GM18867 (cell line): ENCODE measurements around the gene MAPKAP1.
A peak's percentile ranks its signal among the peaks of the same experiment; 100 is the strongest.

Experiments used
- ATAC-seq: cut with Tn5 transposase; IDR thresholded peaks from one replicate; pipeline ENCODE4 v1.9.1; 2021; ENCODE audit warnings: mild to moderate bottlenecking, moderate library complexity; ENCODE audit not compliant: unreplicated experiment

MAPKAP1 gene

DNA sequence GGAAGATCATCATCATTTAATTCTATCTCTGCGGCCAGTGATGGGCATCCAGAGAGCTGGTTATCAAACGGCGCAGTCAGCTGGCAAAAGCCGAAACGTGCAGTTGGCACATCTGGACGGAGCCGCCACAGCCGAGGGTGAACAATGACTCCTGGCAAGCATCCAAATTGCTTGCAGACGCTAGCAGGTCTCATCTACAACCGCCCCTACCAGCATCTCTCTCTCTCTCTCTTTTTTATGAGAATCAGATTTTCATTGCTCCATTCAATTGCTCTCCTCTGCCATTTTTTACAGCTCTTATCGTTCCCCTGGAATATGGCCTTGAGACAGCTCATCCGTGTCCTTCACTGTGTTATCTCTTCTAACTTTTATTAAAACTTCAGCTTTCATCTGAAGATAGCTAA, 165.2 kb downstream of the MAPKAP1 start:
- no peak for ATAC-seq

- no peak for ATAC-seq
These were observed 166.5 kb downstream of the MAPKAP1 start for GRCh38 chr9:125540497-125540896.

DNA sequence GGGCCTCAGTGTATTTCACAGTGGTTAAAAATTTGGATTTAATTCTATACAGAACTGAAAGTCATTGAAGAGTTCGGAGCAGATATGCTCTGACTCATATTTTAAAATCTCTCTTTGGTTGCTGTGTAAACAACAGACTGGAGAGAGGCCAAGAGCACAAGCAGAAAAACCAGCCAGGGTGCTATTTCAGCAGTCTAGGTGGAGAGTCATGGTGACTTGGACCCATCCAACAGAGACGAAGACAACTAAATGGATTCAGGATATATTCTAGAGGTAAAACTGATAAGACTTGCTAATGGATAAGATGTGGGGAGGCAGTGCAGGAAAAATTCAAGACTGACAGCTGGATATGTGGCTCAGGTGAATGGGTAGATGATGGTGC, 168.9 kb downstream of the MAPKAP1 start:
- no peak for ATAC-seq

- ATAC-seq, result no peak
These were observed 169.4 kb downstream of the MAPKAP1 start for GRCh38 chr9:125537442-125538091.

DNA sequence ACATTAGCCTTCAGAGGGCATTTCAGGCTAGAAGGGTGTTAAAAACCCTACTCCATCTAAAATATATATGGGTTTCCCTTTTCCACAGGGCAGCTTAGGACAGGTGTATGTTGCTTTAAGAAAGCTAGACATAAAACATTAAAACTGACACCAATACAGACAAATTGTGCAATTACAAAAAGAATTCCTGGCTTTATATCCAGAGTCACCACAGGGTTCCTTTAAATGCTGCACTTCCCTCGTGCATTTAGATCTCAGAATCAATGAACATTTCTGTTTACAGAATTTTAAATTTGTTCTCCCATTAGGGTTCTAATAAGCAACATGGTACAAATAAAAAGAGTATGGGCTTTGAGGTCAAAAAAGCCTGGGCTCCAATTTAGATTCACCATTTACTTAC, 170.2 kb downstream of the MAPKAP1 start:
- no peak for ATAC-seq

- ATAC-seq, result no peak
These were observed 170.7 kb downstream of the MAPKAP1 start for GRCh38 chr9:125536167-125536772.

DNA sequence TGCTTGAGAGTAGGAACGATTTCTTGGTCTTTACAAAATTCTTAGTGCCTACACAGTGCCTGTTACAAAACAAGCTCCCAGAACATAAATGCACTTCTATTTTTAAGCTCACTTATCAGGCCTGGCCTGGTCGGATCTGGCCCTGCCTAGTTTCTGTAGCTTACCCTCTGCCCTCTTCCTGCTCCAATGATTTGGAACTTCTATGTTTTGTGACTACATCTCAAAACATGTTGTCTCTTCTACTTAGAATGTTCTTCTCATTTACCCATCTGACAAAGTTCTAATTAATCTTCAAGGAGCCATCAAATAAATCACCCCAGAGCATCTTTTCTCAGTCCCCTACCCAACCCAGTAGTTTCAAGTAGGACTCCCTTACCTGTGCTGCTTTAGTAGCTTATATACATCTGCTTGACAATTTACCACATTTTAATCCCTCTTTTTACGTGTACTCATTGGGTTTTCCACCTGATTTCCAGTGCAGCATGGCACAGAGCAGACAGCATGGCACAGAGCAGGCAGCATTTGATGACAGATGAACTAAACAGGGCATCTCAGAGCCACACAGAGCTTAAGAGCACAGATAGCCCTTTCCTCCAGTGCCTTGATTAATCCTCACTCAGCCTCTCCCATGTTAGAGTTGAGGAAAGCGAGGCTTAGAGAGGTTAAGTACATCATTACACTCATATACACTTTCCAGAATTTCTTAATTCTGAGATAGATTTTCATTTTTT, 171.9 kb downstream of the MAPKAP1 start:
- no peak for ATAC-seq

GRCh38 chr9:125532812-125533594, 174.0 kb downstream of the MAPKAP1 start:
- ATAC-seq, result no peak

DNA sequence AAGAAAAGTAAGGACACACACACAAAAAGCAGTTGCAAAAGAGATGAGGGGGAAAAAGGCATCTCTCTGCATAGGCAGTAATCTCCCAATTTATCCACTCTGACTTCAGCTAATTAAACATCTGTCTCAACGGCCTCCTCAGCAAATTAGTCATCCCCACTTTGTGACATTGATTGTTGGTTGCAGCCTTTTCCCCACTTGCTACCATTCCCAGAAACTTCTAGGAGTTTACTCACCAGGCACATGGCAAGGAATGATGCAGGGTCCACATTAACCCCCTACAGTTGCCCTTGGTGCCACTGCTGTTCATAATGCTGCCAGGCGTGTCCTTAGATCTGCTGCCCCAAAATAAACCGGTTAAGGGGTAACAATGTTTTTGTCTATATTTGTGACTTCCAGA, 174.6 kb downstream of the MAPKAP1 start:
- ATAC-seq, result no peak

DNA sequence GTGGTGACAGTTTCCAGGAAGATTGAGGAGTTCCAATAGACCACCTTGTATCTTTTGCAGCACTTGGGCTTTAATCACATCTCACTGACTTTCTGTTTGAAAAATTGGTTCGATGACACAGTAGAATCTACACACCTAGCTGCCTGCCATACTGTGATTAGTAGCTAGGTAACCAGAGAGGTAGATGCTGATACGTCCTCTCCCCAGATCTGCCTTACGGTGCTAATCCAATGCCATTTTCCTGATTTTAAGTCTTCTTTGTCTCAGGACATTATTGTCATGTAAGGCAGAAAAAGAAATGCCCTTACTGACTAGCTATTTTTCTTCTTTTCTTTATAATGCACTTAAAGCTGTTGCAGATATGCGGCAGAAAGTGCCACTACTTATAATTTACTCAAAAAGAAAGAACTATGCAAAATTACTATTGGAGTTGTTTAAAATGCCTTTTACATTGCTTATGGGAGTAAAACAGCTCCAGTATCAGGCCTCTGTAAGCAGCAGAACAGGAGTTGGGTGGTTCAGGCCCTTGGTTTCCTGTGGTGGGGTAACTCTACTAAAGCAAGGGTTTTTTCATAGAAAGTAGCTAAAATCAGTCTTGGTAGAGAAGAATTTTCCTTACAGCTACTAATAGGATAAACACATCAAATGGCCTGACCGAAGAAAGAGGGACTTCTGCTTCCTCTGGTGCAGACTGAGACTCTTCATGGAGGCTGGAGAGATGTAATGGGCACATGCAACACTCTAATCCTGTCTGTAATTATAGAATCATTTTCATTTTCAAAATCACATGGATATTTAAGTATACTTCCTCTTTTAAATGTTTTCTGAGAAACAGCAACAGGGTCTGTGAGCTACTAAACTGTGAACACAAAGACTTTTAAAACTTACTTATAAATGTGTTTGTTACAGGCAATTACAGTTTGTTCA, 177.2 kb downstream of the MAPKAP1 start:
- ATAC-seq, result peak; percentile 64

DNA sequence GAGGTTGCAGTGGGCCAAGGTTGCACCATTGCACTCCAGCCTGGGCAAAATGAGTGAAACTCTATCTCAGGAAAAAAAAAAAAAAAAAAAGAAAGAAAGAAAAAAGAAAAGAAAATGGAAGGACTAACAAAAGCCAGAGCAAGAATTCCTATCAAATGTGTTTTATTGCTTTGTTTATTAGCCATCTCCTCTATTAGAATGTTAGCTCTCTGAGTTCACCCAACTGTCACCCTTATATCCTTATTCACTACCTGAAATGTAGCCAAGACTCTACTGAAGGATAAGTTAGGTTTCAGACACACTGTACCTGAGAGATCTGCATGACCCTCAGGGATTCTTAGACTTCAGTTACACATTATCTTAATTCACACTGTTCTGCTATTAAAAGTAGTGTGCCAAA, 177.9 kb downstream of the MAPKAP1 start:
- ATAC-seq, result no peak

DNA sequence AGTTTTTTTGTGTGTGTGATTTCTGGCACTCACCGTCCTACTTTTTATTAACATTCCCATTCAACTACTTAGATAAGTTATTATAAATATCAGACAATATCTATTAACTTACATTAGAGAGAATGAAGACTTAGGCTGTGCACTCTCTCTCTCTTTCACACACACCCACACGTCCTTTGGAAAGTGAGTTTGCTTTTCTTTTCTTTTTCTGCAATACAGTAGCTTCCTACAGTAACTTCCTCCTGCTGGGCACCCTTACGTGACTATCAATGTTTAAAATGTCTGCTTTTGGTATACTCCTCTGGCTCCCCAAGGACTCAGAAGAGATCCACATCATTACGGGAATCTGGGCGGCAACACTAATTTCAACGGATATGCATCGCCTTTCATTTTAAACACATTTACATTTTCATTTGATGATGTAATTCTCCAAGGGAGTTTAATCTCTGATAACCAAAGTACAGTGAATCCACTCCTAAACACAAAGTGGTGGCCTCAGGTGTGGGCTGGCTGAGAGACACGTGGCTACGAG, 179.5 kb downstream of the MAPKAP1 start:
- ATAC-seq, result no peak

GRCh38 chr9:125525921-125526631, 180.9 kb downstream of the MAPKAP1 start:
- no peak for ATAC-seq

- ATAC-seq, result no peak
These were observed 182.2 kb downstream of the MAPKAP1 start for GRCh38 chr9:125524583-125525355.

- no peak for ATAC-seq
These were observed 183.3 kb downstream of the MAPKAP1 start for GRCh38 chr9:125523681-125524080.

- ATAC-seq, result no peak
These were observed 184.7 kb downstream of the MAPKAP1 start for GRCh38 chr9:125522328-125522725.

DNA sequence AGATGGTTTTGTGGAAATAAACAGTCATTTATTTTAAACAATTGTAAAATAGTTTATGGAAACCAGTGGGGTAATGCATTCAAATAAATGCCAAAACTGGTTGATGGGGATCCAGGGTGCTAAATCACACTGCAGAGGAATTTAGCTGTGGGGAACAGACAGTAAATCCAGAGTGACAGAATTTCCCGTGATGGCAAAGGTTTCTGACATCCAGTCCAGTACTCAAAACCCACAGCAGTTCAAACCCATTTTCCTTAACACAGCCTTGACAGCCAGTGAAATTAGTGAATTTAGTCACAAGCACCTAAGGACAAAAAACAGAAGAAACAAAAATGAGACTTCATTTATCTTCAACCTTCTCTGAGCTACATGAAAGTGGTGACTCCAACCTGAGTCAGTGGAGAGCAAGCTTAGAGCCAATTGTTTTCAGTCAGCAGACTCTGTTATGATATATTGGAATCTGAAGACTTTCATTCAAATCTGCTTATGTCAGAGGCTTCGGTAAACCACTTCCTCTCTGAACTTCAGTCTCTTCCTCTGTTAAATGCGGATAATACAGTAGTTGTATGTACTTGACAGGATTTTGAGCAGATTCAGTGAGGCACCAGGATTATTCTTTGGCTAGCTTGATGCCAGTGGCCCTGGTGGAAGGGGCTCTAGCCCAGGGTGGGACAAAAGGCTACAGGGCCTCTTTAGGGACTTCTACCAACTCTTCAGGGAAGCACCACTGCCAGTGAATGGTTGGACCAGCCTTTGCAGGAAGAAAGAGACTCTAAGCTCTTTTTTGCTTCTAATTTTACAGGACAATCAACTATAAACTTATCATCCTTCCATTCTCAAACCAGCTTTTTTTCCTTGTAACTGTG, 185.3 kb downstream of the MAPKAP1 start:
- no peak for ATAC-seq

GRCh38 chr9:125519734-125520133, 187.3 kb downstream of the MAPKAP1 start:
- ATAC-seq, result no peak
